Body of pancreas (tissue), 4 donors: ENCODE measurements around the gene WTAP.

Experiments
- POLR2A ChIP-seq, 3 donors: fragments of 450-650 bp; IDR thresholded peaks; one replicate each; pipeline ENCODE4 v1.6.1; 2016; ENCODE audit warnings: antibody characterized with exemption in 3 of 3, mild to moderate bottlenecking in 2 of 3
- TF ChIP-seq, protein P1 (sequence below), 7 experiments: fragments of 450-650 bp in 4 of 7; fragments of 200-600 bp in 3 of 7; sonication (generic) in 3 of 7; IDR thresholded peaks; one replicate each; pipeline ENCODE4 v1.5.1; 2016 to 2019; ENCODE audit warnings: antibody characterized with exemption in 7 of 7

DNA sequence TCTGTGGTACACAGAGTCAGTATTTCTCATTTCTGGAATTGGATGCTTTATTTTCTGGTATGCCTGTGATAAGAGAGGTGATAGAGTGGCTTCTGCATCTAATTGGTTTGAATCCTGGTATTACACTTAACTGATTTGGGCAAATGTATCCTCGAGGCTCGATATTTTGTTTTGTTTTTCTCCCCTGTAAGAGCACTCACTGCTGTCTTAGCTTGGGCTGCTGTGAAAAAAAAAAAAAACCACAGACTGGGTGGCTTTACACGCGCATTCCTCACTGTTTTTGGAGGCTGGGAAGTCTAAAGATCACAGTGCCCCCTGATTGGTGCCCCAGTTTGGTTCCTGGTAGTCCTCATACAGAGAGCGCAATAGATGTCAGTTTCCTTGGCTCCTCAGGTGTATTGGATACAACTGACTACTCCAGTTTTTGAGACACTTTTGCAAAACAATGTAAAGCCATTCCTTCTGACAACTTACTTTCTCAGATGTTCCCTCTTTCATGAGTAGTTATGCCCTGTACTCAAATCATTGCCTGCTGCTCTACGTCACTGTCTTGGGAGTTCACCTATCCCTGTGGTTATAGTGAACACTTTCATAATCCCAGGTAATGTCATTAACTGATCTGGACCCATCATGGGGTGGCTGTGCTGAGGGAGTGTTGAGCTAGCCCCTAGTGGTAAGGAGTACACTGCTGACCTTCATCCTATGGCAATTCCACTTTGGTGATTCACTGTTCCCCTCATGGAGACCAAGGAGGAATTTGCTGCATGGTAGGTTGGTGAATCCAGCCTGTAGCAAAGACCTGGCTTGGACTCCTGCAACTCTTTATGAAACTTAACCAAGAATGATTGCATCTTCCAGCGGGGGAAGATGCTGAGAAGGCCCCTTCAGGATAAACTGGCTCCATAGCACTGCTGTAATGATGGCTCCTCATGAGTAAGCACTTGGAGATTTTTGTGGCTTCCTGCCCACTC lies 31.0 kb downstream of the WTAP start:
- TF ChIP-seq, protein P1, sequence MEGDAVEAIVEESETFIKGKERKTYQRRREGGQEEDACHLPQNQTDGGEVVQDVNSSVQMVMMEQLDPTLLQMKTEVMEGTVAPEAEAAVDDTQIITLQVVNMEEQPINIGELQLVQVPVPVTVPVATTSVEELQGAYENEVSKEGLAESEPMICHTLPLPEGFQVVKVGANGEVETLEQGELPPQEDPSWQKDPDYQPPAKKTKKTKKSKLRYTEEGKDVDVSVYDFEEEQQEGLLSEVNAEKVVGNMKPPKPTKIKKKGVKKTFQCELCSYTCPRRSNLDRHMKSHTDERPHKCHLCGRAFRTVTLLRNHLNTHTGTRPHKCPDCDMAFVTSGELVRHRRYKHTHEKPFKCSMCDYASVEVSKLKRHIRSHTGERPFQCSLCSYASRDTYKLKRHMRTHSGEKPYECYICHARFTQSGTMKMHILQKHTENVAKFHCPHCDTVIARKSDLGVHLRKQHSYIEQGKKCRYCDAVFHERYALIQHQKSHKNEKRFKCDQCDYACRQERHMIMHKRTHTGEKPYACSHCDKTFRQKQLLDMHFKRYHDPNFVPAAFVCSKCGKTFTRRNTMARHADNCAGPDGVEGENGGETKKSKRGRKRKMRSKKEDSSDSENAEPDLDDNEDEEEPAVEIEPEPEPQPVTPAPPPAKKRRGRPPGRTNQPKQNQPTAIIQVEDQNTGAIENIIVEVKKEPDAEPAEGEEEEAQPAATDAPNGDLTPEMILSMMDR (IDR thresholded peaks at IDR 0.05): no peak
- no peak for TF ChIP-seq POLR2A (IDR thresholded peaks at IDR 0.05)
